Colonic mucosa (tissue), 4 donors: ENCODE measurements around the gene PIP4P1. TPM values are rescaled to one million over a fixed set of nuclear protein-coding genes. Genes with fewer than 3 reads are reported as not detected.
"Not testable (repeated sequence)": the region's sequence is repeated elsewhere in the genome, so short reads cannot be mapped to it uniquely, and the experiment has no call there.

Source experiments
- DNase-seq: peaks from one replicate; pipeline ENCODE4 v3.0.0-alpha.2; 2020
- H3K27ac ChIP-seq: fragments of 200-600 bp; one replicate; pipeline ENCODE4 v1.8.0; 2021
- H3K27me3 ChIP-seq: fragments of 200-600 bp; one replicate; pipeline ENCODE4 v1.8.0; 2021
- H3K36me3 ChIP-seq: fragments of 200-600 bp; one replicate; pipeline ENCODE4 v1.8.0; 2021
- H3K4me1 ChIP-seq: fragments of 200-600 bp; one replicate; pipeline ENCODE4 v1.8.0; 2021; ENCODE audit warnings: mild to moderate bottlenecking
- H3K4me3 ChIP-seq: fragments of 200-600 bp; one replicate; pipeline ENCODE4 v1.8.0; 2021
- H3K9ac ChIP-seq, 2 donors: one replicate each; pipeline ENCODE4 v1.7.0; 2013; ENCODE audit warnings: control low read depth in 2 of 2, low read depth in 2 of 2, low read length in 2 of 2
- H3K9me3 ChIP-seq: fragments of 200-600 bp; one replicate; pipeline ENCODE4 v1.8.0; 2021
- CTCF ChIP-seq: fragments of 200-600 bp; IDR thresholded peaks from one replicate; pipeline ENCODE4 v1.8.0; 2022; ENCODE audit warnings: antibody characterized with exemption, mild to moderate bottlenecking
- intact Hi-C: fragments of 100-400 bp; cut with DNase I; formaldehyde crosslinking; loops from one replicate; pipeline ENCODE4 v1.14.1; 2022
- total RNA-seq, 2 donors: library from RNA; stranded (reverse); fragmentation: NEBNext Ultra II Directional in 1 of 2; extraction: Animal tissue kit (Norgen Biotek cat#: 25700) in 1 of 2; gene quantifications; one replicate each; pipeline ENCODE4 v1.2.1, GENCODE V29; 2021
- donor health status: healthy.
- donor health status: DM: no; HTN: no; CAD: no.
- donor health status: DM: no; HTN: no; CAD: no.

Gene PIP4P1
- total RNA-seq, 2 donors from 2014 or later: 30.3 to 54.6 TPM

GRCh38 chr14:20454516-20455354 lies 6.5 kb downstream of the PIP4P1 start, which contains the start of the genes APEX1 and OSGEP:
TSS of gene APEX1 (plus strand) at chr14:20455226. CDS start at chr14:20455646, 420 bp downstream.
TSS of gene OSGEP (minus strand) at chr14:20454812. CDS start at chr14:20454683, 129 bp downstream.
- peak within 1 kb of the TSS; percentile 97 for H3K27ac ChIP-seq
- H3K4me3 ChIP-seq: peak within 1 kb of the TSS; percentile 69
- H3K36me3 ChIP-seq: peaks cover 25% of the 10 kb centered on the region
- H3K27me3 ChIP-seq: no peaks in the 10 kb centered on the region
- H3K9me3 ChIP-seq: no peaks in the 10 kb centered on the region
- peak within 1 kb of the TSS; percentile 82 to 95 for H3K9ac ChIP-seq
- intact Hi-C loops: loop anchor here (5.0 to 10.0 kb wide), 2 partner anchors 42 to 90 kb away; partner anchors contain the start of gene TEP1
- TF ChIP-seq CTCF: no peak
- peak; percentile 99 for DNase-seq
- peaks cover 9% of the 10 kb centered on the region for H3K4me1 ChIP-seq

GRCh38 chr14:20452831-20453230 lies 8.4 kb downstream of the PIP4P1 start:
- H3K27ac ChIP-seq, H3K9me3 ChIP-seq, H3K4me1 ChIP-seq, H3K9ac ChIP-seq, H3K4me3 ChIP-seq, H3K27me3 ChIP-seq, DNase-seq: not testable (repeated sequence)
- intact Hi-C loops: loop anchor here (10.0 kb wide), 1 partner anchor 88 kb away; no protein-coding TSS in a partner anchor
- peaks cover 13% of the 10 kb centered on the region for H3K36me3 ChIP-seq

DNA sequence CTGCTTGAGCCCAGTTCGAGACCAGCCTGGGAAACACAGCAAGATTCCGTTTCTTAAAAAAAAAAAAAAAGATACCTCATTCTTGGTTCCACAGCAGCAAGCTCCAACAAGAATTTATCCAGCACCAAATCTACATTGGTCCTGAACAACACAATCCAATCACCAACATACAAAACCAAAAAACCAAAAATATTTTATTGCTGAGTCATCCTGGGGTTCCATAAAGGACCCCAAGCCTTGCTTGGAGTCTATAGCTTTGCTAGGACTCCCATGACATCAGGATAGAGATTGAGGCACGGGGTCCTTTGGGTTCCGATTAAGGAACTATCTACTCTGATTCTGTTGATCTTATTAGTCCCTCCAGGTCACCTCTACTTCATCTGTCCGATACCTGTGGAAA lies 14.3 kb downstream of the PIP4P1 start:
- TF ChIP-seq CTCF: no peak
- H3K4me3 ChIP-seq: no peak overlapping the region
- H3K4me1 ChIP-seq: no peaks in the 10 kb centered on the region
- no peak overlapping the region for H3K27ac ChIP-seq
- DNase-seq: no peak
- no peak overlapping the region for H3K9ac ChIP-seq
- H3K27me3 ChIP-seq: no peaks in the 10 kb centered on the region
- intact Hi-C loops: no loop called here
- no peaks in the 10 kb centered on the region for H3K9me3 ChIP-seq
- peaks cover 16% of the 10 kb centered on the region for H3K36me3 ChIP-seq

DNA sequence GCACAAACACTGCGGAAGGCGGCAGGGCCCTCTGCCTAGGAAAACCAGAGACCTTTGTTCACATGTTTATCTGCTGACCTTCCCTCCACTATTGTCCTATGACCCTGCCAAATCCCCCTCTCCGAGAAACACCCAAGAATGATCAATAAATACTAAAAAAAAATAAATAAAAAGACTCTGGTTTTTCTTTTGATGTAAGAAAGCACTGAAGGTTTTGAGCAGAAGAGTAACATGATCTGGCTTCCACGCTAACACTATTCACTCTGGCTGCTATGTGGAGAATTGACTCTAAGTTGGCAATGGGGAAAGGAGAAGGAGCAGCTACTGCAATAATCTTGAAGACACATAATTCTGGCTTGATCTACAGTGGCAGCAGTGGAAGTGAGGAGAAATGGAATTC lies 17.6 kb downstream of the PIP4P1 start:
- H3K27me3 ChIP-seq, DNase-seq, H3K4me1 ChIP-seq, H3K9me3 ChIP-seq, H3K4me3 ChIP-seq, intact Hi-C loops, H3K27ac ChIP-seq, H3K9ac ChIP-seq: not testable (repeated sequence)
- peaks cover 11% of the 10 kb centered on the region for H3K36me3 ChIP-seq

GRCh38 chr14:20441461-20441860 lies 19.8 kb downstream of the PIP4P1 start:
- H3K4me1 ChIP-seq: no peaks in the 10 kb centered on the region
- H3K27ac ChIP-seq: no peak overlapping the region
- no peak overlapping the region for H3K9ac ChIP-seq
- intact Hi-C loops: no loop called here
- no peaks in the 10 kb centered on the region for H3K27me3 ChIP-seq
- H3K36me3 ChIP-seq: no peaks in the 10 kb centered on the region
- H3K4me3 ChIP-seq: no peak overlapping the region
- no peak for TF ChIP-seq CTCF
- no peak for DNase-seq
- no peaks in the 10 kb centered on the region for H3K9me3 ChIP-seq

- Histone ChIP-seq H3K36me3 (no peaks in the 10 kb centered on the region), H3K27ac (no peak overlapping the region), H3K9me3 (no peaks in the 10 kb centered on the region), H3K27me3 (no peaks in the 10 kb centered on the region), H3K4me3 (no peak overlapping the region), H3K9ac (no peak overlapping the region), H3K4me1 (no peaks in the 10 kb centered on the region)
- intact Hi-C loops: no loop called here
- no peak for DNase-seq
- TF ChIP-seq CTCF: no peak
Measured at GRCh38 chr14:20440882-20441281, 20.4 kb downstream of the PIP4P1 start.
